GM21723 (cell line): ENCODE results near the gene SMARCC1.

ENCODE experiments used
- ATAC-seq: cut with Tn5 transposase; IDR thresholded peaks from one replicate; pipeline ENCODE4 v1.9.1; 2021; ENCODE audit warnings: mild to moderate bottlenecking, moderate library complexity; ENCODE audit not compliant: unreplicated experiment

SMARCC1 gene

GRCh38 chr3:47705391-47705790 lies 76.3 kb downstream of the SMARCC1 start:
- ATAC-seq = no peak

GRCh38 chr3:47704237-47704612 lies 77.5 kb downstream of the SMARCC1 start:
- ATAC-seq = no peak

- no peak for ATAC-seq
Observed at GRCh38 chr3:47701388-47701787, 80.3 kb downstream of the SMARCC1 start.

GRCh38 chr3:47692158-47692557 lies 89.5 kb downstream of the SMARCC1 start:
- no peak for ATAC-seq

GRCh38 chr3:47688488-47688887 lies 93.2 kb downstream of the SMARCC1 start:
- no peak for ATAC-seq

GRCh38 chr3:47685037-47685436 lies 96.7 kb downstream of the SMARCC1 start:
- no peak for ATAC-seq

GRCh38 chr3:47681016-47681415 lies 100.7 kb downstream of the SMARCC1 start:
- ATAC-seq = no peak

- ATAC-seq = no peak
Observed at GRCh38 chr3:47678446-47679338, 103.0 kb downstream of the SMARCC1 start.

GRCh38 chr3:47669026-47669749 lies 112.5 kb downstream of the SMARCC1 start:
- no peak for ATAC-seq

GRCh38 chr3:47666118-47666517 lies 115.6 kb downstream of the SMARCC1 start:
- ATAC-seq = no peak

- no peak for ATAC-seq
Observed at GRCh38 chr3:47664519-47664918, 117.2 kb downstream of the SMARCC1 start.

GRCh38 chr3:47663630-47664240 lies 118.0 kb downstream of the SMARCC1 start:
- ATAC-seq = no peak

- ATAC-seq = no peak
Observed at GRCh38 chr3:47661121-47661752, 120.5 kb downstream of the SMARCC1 start.

- no peak for ATAC-seq
Observed at GRCh38 chr3:47658444-47658843, 123.2 kb downstream of the SMARCC1 start.

- no peak for ATAC-seq
Observed at GRCh38 chr3:47652142-47652541, 129.6 kb downstream of the SMARCC1 start.

- no peak for ATAC-seq
Observed at GRCh38 chr3:47650294-47650693, 131.4 kb downstream of the SMARCC1 start.

- no peak for ATAC-seq
Observed at GRCh38 chr3:47647550-47647949, 134.1 kb downstream of the SMARCC1 start.

- ATAC-seq = no peak
Observed at GRCh38 chr3:47646362-47646761, 135.3 kb downstream of the SMARCC1 start.

GRCh38 chr3:47645551-47645950 lies 136.1 kb downstream of the SMARCC1 start:
- ATAC-seq = no peak

GRCh38 chr3:47643092-47643491 lies 138.6 kb downstream of the SMARCC1 start:
- ATAC-seq = no peak

GRCh38 chr3:47641739-47642138 lies 140.0 kb downstream of the SMARCC1 start:
- ATAC-seq = no peak
